ACC112 (cell line): ENCODE data around the gene MSX1.

ENCODE experiments used
- H2AFZ ChIP-seq: fragments of 200-600 bp; sonication (generic); one replicate; pipeline ENCODE4 v1.6.0; 2017; ENCODE audit warnings: antibody characterized with exemption, low read length; ENCODE audit not compliant: unreplicated experiment
- H3K27ac ChIP-seq: fragments of 200-600 bp; sonication (generic); 2 replicates; pipeline ENCODE4 v1.5.1; 2014; ENCODE audit warnings: low read depth, mild to moderate bottlenecking, antibody characterized with exemption, low read length, moderate library complexity
- H3K27me3 ChIP-seq: fragments of 200-600 bp; sonication (generic); 2 replicates; pipeline ENCODE4 v1.6.1; 2014; ENCODE audit warnings: mild to moderate bottlenecking, antibody characterized with exemption, low read length, moderate library complexity, mixed read lengths; ENCODE audit not compliant: insufficient read depth
- H3K36me3 ChIP-seq: fragments of 200-600 bp; sonication (generic); 2 replicates; pipeline ENCODE4 v1.6.1; 2016; ENCODE audit warnings: mild to moderate bottlenecking, antibody characterized with exemption, low read length, moderate library complexity, mixed read lengths; ENCODE audit not compliant: insufficient read depth
- H3K4me1 ChIP-seq: fragments of 200-600 bp; sonication (generic); one replicate; pipeline ENCODE4 v1.6.1; 2016; ENCODE audit warnings: low read length, mixed read lengths; ENCODE audit not compliant: insufficient read depth, unreplicated experiment, control insufficient read depth
- H3K4me3 ChIP-seq: fragments of 200-600 bp; sonication (generic); 2 replicates; pipeline ENCODE4 v1.5.1; 2014; ENCODE audit warnings: mild to moderate bottlenecking, low read depth, low read length
- H3K79me2 ChIP-seq: fragments of 200-600 bp; sonication (generic); one replicate; pipeline ENCODE4 v1.6.0; 2016; ENCODE audit warnings: low read length; ENCODE audit not compliant: control insufficient read depth, unreplicated experiment, insufficient read depth

The MSX1 gene

DNA sequence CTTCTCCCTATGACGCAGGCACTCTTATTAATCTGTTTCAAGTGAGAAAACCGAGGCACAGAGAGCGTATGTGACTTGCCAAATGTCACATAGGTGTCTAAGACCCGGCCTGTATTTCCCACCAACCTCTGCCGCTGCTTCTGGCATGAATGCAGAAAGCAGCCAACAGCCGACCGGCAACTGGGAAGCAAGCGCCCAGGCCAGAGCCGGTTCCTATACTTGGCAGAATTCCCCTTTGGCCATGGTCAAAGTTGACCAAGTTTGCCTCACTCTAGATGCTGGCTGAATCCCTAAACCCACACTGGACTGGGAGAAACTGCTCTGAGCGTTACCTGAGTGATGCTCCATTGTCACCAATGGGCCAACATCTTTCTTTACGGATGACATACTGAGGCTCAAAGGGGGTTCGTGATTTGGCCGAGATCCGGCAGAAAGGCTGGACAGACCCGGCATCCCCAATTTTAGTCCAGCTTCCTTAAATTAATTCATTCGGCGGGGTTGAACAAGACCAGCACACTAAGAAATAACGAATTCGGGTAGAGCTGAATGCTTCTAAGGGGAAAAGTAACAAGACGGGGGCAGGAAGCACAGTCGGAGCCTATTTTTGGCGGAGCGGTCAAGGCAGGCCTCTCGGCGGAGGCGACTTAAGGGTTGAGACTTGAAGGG lies 11.2 kb downstream of the MSX1 start:
- no peaks in the 10 kb centered on the region for H3K4me1 ChIP-seq
- no peak overlapping the region for H3K27ac ChIP-seq
- H3K79me2 ChIP-seq: no peaks in the 10 kb centered on the region
- H2AFZ ChIP-seq: no peak overlapping the region
- H3K36me3 ChIP-seq: no peaks in the 10 kb centered on the region
- H3K4me3 ChIP-seq: no peak overlapping the region
- peaks cover 53% of the 10 kb centered on the region for H3K27me3 ChIP-seq

DNA sequence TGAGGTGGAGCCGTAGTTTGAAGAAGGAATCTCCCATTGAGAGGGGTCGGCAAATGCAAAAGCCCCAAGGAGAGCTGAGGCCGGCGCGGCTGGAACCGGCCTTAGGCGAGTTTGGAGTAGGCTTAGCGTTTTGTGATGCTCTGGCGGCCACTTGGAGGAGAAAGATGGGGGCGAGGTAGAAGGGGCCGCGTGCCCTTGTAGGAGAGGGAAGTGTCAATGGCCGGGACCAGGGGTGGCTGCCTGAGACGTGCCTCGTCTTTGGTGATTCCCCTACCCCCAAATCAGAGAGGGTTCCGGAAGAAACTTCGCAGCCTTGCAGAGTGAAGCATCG lies 11.7 kb downstream of the MSX1 start:
- Histone ChIP-seq H3K4me1 (no peaks in the 10 kb centered on the region), H3K27ac (no peak overlapping the region), H2AFZ (no peak overlapping the region), H3K4me3 (no peak overlapping the region), H3K79me2 (no peaks in the 10 kb centered on the region), H3K36me3 (no peaks in the 10 kb centered on the region), H3K27me3 (peaks cover 53% of the 10 kb centered on the region)

- H3K27ac ChIP-seq: no peak overlapping the region
- H2AFZ ChIP-seq: no peak overlapping the region
- peaks cover 50% of the 10 kb centered on the region for H3K27me3 ChIP-seq
- no peaks in the 10 kb centered on the region for H3K4me1 ChIP-seq
- H3K4me3 ChIP-seq: no peak overlapping the region
- no peaks in the 10 kb centered on the region for H3K36me3 ChIP-seq
- no peaks in the 10 kb centered on the region for H3K79me2 ChIP-seq
Measured at GRCh38 chr4:4871573-4872313, 12.3 kb downstream of the MSX1 start.

- H3K27me3 ChIP-seq: peaks cover 48% of the 10 kb centered on the region
- no peak overlapping the region for H3K4me3 ChIP-seq
- no peaks in the 10 kb centered on the region for H3K79me2 ChIP-seq
- H3K27ac ChIP-seq: no peak overlapping the region
- H3K36me3 ChIP-seq: no peaks in the 10 kb centered on the region
- H3K4me1 ChIP-seq: no peaks in the 10 kb centered on the region
- H2AFZ ChIP-seq: no peak overlapping the region
Measured at GRCh38 chr4:4872314-4872903, 12.9 kb downstream of the MSX1 start.

DNA sequence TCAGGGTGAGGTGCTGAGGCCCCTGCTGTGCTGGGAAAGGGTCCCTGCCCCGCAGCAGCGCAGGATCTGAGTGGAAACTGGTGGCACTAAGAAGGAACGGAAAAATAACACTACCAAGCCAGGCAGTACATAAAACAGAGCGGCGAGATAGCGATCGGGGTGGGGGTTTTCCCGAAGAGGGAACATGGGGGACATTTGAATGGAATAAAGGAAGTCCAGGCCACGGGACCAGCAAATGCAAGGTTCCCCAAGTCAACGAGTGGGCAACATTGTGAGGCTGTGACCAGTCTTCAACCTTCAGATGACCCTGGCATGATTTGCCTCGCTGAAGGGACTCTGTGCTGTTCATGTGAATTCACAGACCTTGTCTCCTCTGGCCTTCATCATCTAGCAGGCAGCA lies 13.7 kb downstream of the MSX1 start:
- Histone ChIP-seq H3K79me2 (no peaks in the 10 kb centered on the region), H3K4me3 (no peak overlapping the region), H3K4me1 (no peaks in the 10 kb centered on the region), H2AFZ (no peak overlapping the region), H3K36me3 (no peaks in the 10 kb centered on the region), H3K27ac (no peak overlapping the region), H3K27me3 (peaks cover 42% of the 10 kb centered on the region)

- Histone ChIP-seq H3K4me1 (no peaks in the 10 kb centered on the region), H2AFZ (no peak overlapping the region), H3K27ac (no peak overlapping the region), H3K4me3 (no peak overlapping the region), H3K79me2 (no peaks in the 10 kb centered on the region), H3K27me3 (peaks cover 37% of the 10 kb centered on the region), H3K36me3 (no peaks in the 10 kb centered on the region)
Measured at GRCh38 chr4:4874254-4874653, 14.8 kb downstream of the MSX1 start.

- H3K36me3 ChIP-seq: no peaks in the 10 kb centered on the region
- no peaks in the 10 kb centered on the region for H3K79me2 ChIP-seq
- no peak overlapping the region for H2AFZ ChIP-seq
- H3K4me1 ChIP-seq: no peaks in the 10 kb centered on the region
- no peak overlapping the region for H3K4me3 ChIP-seq
- no peak overlapping the region for H3K27ac ChIP-seq
- H3K27me3 ChIP-seq: peaks cover 28% of the 10 kb centered on the region
Measured at GRCh38 chr4:4875147-4875546, 15.7 kb downstream of the MSX1 start.

- Histone ChIP-seq H3K27ac (no peak overlapping the region), H3K79me2 (no peaks in the 10 kb centered on the region), H3K27me3 (peaks cover 23% of the 10 kb centered on the region), H3K4me3 (no peak overlapping the region), H2AFZ (no peak overlapping the region), H3K36me3 (no peaks in the 10 kb centered on the region), H3K4me1 (no peaks in the 10 kb centered on the region)
Measured at GRCh38 chr4:4875611-4876010, 16.1 kb downstream of the MSX1 start.

DNA sequence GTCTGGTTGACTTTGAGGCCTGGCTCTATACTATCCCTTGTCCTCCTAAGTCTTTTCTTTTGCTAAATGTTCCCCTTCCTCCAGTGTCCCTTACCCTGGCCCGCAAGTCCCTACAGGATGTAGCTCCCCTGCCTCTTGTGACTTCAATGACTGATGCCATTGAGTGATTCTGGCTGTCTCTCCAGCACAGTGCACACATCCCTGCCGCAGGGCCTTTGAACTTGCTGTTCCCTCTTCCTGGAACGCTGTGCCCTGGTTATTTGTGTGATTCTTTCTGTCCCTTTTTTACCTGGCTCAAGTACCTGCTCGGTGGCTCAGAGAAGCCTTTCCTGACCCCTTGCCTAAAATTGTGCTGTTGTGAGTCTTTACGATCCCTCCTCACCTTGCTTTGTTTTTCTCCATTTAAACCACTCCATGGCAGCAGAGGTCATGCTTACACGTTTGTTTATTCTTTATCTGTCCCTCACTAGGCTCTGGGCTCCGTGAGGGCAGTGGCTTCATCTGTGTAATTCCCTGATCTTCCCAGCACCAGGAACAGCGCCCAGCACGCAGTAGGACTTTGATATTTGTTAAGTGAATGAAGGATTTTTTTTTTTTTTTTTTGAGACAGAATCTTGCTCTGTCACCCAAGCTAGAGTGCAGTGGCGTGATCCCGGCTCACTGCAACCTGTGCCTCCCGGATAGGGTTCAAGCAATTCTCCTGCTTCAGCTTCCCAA lies 17.6 kb downstream of the MSX1 start:
- H3K27ac ChIP-seq: no peak overlapping the region
- no peak overlapping the region for H2AFZ ChIP-seq
- no peaks in the 10 kb centered on the region for H3K36me3 ChIP-seq
- no peak overlapping the region for H3K4me3 ChIP-seq
- peaks cover 8% of the 10 kb centered on the region; the same call in 1 of the 2 replicates for H3K27me3 ChIP-seq
- no peaks in the 10 kb centered on the region for H3K4me1 ChIP-seq
- no peaks in the 10 kb centered on the region for H3K79me2 ChIP-seq

- Histone ChIP-seq H3K4me1 (no peaks in the 10 kb centered on the region), H2AFZ (no peak overlapping the region), H3K27me3 (no peaks in the 10 kb centered on the region), H3K27ac (no peak overlapping the region), H3K79me2 (no peaks in the 10 kb centered on the region), H3K4me3 (no peak overlapping the region), H3K36me3 (no peaks in the 10 kb centered on the region)
Measured at GRCh38 chr4:4880492-4880891, 21.0 kb downstream of the MSX1 start.
